ENCODE data around the gene RNF166. TPM values are rescaled to one million over a fixed set of nuclear protein-coding genes. Genes with fewer than 3 reads are reported as not detected.

The RNF166 gene
- total RNA-seq, 1 donor from 2014 or later: 14.2 TPM

DNA sequence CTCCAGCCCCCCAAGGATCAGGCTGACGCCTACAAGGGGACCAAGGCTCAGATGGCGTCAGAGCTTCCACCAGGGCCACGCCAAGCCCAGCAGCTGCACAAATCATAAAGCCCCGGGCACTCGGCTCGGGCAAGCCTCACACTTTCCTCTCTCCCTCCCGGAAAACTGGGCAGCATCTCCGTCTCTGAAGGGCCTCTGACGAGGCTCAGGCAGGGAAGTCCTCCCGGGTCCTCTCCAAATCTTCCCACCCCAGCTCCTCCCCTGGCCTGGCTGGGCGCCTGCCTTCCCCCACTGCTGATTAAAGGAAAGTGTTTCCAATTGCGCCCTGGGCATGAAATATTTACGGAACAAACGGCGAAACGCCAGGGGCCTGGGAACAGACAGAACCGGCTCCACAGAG is 40.3 kb upstream of the RNF166 start:
- DNase-seq: no peak
- no peak overlapping the region for H3K4me3 ChIP-seq
- intact Hi-C loops (cut with micrococcal nuclease): no loop called here
- peak overlapping the region; percentile 73 for H3K27ac ChIP-seq (replicated peaks)
- H3K9me3 ChIP-seq (replicated peaks): no peaks in the 10 kb centered on the region
- TF ChIP-seq, protein P1, sequence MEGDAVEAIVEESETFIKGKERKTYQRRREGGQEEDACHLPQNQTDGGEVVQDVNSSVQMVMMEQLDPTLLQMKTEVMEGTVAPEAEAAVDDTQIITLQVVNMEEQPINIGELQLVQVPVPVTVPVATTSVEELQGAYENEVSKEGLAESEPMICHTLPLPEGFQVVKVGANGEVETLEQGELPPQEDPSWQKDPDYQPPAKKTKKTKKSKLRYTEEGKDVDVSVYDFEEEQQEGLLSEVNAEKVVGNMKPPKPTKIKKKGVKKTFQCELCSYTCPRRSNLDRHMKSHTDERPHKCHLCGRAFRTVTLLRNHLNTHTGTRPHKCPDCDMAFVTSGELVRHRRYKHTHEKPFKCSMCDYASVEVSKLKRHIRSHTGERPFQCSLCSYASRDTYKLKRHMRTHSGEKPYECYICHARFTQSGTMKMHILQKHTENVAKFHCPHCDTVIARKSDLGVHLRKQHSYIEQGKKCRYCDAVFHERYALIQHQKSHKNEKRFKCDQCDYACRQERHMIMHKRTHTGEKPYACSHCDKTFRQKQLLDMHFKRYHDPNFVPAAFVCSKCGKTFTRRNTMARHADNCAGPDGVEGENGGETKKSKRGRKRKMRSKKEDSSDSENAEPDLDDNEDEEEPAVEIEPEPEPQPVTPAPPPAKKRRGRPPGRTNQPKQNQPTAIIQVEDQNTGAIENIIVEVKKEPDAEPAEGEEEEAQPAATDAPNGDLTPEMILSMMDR (IDR thresholded peaks at IDR 0.05; ENCODE audit: borderline replicate concordance): no peak
- no peaks in the 10 kb centered on the region for H3K36me3 ChIP-seq
- H3K27me3 ChIP-seq (ENCODE audit: low read depth): no peaks in the 10 kb centered on the region
- H3K4me1 ChIP-seq: peaks cover 41% of the 10 kb centered on the region

DNA sequence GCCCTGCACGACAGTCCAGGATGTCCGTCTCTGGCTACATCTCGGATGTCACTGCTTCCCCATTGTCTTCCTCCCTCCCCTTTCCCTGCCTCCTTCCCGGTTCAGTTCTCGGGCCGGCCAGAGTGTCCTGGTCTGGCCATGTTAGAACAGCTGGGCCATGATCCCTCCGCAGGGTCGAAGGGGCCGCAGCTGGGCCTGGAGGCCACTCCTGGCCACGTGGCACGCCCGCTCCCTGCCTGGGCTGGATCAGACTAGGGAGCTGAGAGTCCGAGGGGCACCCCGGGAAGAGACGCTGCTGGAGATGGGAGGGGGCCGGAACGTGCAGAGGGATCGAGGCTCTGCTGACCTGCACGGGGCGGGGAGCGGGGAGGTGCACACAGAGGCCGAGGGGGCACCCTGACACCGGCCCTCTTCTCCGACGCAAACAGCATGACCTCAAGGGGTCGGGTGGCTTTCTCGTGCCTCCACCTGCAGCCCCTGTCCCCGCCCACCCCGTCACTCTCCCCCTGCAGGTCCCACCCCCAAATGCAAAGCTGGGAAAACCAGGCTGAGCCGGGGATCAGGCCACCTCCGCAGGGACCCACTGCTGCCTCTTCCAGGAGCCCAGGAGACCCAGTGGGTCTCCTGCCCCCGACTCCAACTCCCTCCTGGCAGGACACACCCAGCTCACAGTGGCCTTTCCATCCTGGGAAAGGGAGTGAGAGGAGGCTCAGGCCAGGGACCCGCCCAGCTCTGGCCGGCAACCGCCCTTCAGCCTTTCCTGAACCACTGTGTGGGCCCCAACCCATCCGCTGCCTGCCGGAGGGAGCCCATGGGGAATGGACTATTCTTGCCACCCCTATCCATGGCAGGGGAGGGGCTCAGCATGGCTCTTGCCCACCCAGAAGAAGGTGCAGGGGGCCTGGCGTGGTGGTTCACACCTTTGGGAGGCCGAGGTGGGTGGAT is 38.6 kb upstream of the RNF166 start:
- no peaks in the 10 kb centered on the region for H3K27me3 ChIP-seq (ENCODE audit: low read depth)
- no peaks in the 10 kb centered on the region for H3K36me3 ChIP-seq
- H3K9me3 ChIP-seq (replicated peaks): no peaks in the 10 kb centered on the region
- H3K4me1 ChIP-seq: peaks cover 41% of the 10 kb centered on the region
- peak; percentile 36 for DNase-seq
- intact Hi-C loops (cut with micrococcal nuclease): loop anchor here (5.0 kb wide), 1 partner anchor 37 kb away; no protein-coding TSS in a partner anchor
- H3K27ac ChIP-seq (replicated peaks): peak overlapping the region; percentile 73
- no peak overlapping the region for H3K4me3 ChIP-seq
- TF ChIP-seq, protein P1 (IDR thresholded peaks at IDR 0.05; ENCODE audit: borderline replicate concordance): no peak

DNA sequence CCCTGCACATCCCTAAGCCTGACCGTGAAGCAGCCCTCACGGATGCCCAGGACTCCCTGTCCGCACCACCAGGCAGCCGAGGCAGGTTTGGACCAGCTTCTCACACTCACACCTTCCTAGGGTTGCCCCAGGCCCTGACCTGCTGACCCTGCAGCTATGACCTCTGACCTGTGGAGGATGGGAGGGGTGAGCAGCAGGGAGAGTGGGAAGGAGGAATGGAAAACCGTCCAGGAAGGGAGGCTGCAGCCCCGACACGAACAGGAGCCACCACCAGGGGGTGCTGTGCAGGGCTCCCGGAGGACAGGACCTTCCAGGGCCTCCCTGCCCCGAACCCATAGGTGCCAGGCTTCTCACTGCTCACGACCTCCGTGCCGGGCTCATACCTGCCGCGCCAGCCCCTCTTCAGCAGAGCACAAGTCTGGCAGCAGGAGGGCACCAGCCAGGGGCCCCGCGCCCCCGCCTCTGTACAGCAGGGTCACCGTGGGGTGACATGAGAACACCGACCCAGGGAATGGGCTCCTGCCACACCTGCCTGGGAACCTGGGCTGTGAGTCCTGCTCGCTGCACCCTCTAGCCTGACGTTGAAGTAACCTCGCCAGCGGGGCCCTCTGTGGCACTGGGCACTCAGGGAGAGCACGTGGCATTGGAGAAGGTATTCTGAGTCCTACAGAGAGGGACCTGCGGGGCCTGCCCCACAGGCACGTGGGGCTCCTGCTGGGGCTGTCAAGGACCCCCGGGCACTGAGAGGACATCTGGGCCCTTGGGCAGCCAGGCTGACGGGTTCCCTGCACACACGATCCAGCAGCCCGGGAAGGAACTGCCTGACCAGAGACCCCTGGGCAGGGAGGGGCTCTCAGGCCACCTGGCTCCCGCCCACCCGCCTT is 37.7 kb upstream of the RNF166 start:
- peak overlapping the region; percentile 73 for H3K27ac ChIP-seq (replicated peaks)
- intact Hi-C loops (cut with micrococcal nuclease): loop anchor here (5.0 kb wide), 1 partner anchor 38 kb away; no protein-coding TSS in a partner anchor
- peak; percentile 80 for DNase-seq
- peak overlapping the region; percentile 15 for H3K4me3 ChIP-seq
- TF ChIP-seq, protein P1 (IDR thresholded peaks at IDR 0.05; ENCODE audit: borderline replicate concordance): peak; percentile 91
- H3K4me1 ChIP-seq: peaks cover 41% of the 10 kb centered on the region
- no peaks in the 10 kb centered on the region for H3K27me3 ChIP-seq (ENCODE audit: low read depth)
- no peaks in the 10 kb centered on the region for H3K36me3 ChIP-seq
- H3K9me3 ChIP-seq (replicated peaks): no peaks in the 10 kb centered on the region

DNA sequence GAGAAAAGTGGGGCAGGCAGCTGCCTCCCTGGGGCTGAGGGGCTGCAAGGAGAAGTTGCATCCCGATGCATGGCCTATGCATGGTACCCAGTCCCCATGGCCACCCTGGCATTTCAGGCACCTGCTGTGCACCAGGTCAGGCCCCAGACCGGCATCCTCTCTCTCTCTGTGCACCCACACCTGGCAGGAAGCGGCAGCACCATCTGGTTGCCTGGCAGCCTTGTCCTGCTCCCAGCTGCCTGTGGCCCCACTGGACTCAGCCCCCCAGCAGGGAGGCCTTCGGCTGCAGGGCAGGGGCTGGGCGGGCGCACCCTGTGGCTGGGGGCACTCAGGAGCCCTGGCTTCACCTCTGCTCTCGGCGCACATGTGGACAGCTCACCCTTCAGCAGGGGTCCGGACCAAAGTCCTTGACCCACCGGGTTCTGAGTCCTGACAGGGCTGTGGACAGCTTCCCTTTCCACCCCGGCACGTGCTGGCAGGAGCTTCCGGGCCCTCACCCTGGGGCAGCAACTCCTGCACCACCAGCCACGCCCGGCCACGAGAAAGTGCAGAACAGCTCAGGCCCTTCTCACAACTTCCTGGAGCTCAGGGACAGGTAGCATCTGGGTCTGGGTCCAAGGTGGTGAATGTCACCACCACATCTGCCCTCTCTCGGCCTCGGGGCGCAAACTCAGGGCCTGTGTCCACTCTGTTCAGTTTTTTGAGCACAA is 36.8 kb upstream of the RNF166 start:
- no peaks in the 10 kb centered on the region for H3K27me3 ChIP-seq (ENCODE audit: low read depth)
- intact Hi-C loops (cut with micrococcal nuclease): loop anchor here (5.0 kb wide), 1 partner anchor 39 kb away; no protein-coding TSS in a partner anchor
- TF ChIP-seq, protein P1 (IDR thresholded peaks at IDR 0.05; ENCODE audit: borderline replicate concordance): no peak

DNA sequence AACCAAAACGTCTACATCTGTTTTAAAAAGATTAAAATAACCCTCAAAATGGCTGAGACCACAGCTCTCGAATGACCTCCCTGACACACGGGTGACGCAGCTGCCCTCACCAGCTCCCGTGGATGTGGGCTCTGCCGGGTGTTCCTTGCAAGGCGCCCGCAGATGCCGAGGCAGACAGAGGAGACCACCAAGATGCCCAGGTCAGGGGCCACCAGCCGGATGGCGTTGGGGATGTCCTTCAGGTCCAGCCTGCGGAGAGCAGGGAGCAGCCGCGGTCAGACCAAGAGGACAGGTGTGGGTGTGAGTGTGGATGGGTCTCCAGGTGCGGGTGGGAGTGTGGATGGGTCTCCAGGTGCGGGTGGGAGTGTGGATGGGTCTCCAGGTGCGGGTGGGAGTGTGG is 35.2 kb upstream of the RNF166 start:
- H3K4me1 ChIP-seq: peaks cover 37% of the 10 kb centered on the region
- H3K27ac ChIP-seq (replicated peaks): no peak overlapping the region
- H3K27me3 ChIP-seq (ENCODE audit: low read depth): no peaks in the 10 kb centered on the region
- no peak overlapping the region for H3K4me3 ChIP-seq
- DNase-seq: no peak
- TF ChIP-seq, protein P1 (IDR thresholded peaks at IDR 0.05; ENCODE audit: borderline replicate concordance): no peak
- H3K9me3 ChIP-seq (replicated peaks): no peaks in the 10 kb centered on the region
- intact Hi-C loops (cut with micrococcal nuclease): loop anchor here (5.0 kb wide), 1 partner anchor 41 kb away; no protein-coding TSS in a partner anchor
- no peaks in the 10 kb centered on the region for H3K36me3 ChIP-seq

More for the DNA sequence above, 36.8 kb upstream of the RNF166 start:
- peaks cover 41% of the 10 kb centered on the region for H3K4me1 ChIP-seq
- H3K36me3 ChIP-seq: no peaks in the 10 kb centered on the region
- H3K9me3 ChIP-seq (replicated peaks): no peaks in the 10 kb centered on the region
- no peak overlapping the region for H3K4me3 ChIP-seq
- no peak overlapping the region for H3K27ac ChIP-seq (replicated peaks)
- DNase-seq: no peak

Data from left ventricle myocardium inferior (tissue), 1 donor.